Upper lobe of left lung (tissue), 4 donors: ENCODE measurements around the gene UBL5.

Source experiments
- EP300 ChIP-seq, 4 donors: sonication (generic); formaldehyde crosslinking; IDR thresholded peaks; one replicate each; pipeline ENCODE4 v1.5.1; 2017; ENCODE audit warnings: antibody characterized with exemption in 4 of 4, control low read depth in 2 of 4
- POLR2A ChIP-seq, 4 donors: fragments of 450-650 bp; IDR thresholded peaks; one replicate each; pipeline ENCODE4 v1.5.1; 2016 to 2017; ENCODE audit warnings: antibody characterized with exemption in 4 of 4, mild to moderate bottlenecking in 2 of 4
- POLR2AphosphoS5 ChIP-seq, 2 donors: sonication (generic); formaldehyde crosslinking; IDR thresholded peaks; one replicate each; pipeline ENCODE4 v1.5.1; 2017; ENCODE audit warnings: antibody characterized with exemption in 2 of 2
- TF ChIP-seq, protein P1 (sequence below), 6 experiments: fragments of 450-650 bp in 4 of 6; fragments of 200-600 bp in 2 of 6; sonication (generic) in 2 of 6; IDR thresholded peaks; one replicate each; pipeline ENCODE4 v1.5.1; 2016 to 2019; ENCODE audit warnings: antibody characterized with exemption in 6 of 6

DNA sequence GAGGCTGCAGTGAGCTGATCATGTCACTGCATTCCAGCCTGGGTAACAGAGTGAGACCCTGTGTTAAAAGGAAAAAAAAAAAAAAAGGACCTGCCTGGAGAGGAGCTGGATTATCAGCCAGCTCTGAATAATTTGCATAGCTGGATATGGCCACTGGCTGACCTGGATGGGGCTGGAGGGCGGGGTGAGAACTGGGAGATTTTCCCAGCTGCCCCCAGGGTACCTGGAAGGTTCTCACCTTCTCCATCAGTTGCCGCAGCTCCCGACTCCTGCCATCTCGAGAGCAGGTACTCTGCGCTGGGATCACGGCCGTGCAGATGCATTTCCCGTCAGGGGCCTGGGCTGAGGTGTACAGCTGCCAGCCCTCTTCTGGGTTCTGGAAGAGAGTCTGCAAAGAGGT lies 32.7 kb downstream of the UBL5 start:
- TF ChIP-seq POLR2A (IDR thresholded peaks at IDR 0.05) (no peak), POLR2AphosphoS5 (IDR thresholded peaks at IDR 0.05) (no peak), EP300 (IDR thresholded peaks at IDR 0.05) (no peak)
- TF ChIP-seq, protein P1, sequence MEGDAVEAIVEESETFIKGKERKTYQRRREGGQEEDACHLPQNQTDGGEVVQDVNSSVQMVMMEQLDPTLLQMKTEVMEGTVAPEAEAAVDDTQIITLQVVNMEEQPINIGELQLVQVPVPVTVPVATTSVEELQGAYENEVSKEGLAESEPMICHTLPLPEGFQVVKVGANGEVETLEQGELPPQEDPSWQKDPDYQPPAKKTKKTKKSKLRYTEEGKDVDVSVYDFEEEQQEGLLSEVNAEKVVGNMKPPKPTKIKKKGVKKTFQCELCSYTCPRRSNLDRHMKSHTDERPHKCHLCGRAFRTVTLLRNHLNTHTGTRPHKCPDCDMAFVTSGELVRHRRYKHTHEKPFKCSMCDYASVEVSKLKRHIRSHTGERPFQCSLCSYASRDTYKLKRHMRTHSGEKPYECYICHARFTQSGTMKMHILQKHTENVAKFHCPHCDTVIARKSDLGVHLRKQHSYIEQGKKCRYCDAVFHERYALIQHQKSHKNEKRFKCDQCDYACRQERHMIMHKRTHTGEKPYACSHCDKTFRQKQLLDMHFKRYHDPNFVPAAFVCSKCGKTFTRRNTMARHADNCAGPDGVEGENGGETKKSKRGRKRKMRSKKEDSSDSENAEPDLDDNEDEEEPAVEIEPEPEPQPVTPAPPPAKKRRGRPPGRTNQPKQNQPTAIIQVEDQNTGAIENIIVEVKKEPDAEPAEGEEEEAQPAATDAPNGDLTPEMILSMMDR (IDR thresholded peaks at IDR 0.05): no peak
